ENCODE data around the gene KCND3.

KCND3 gene

GRCh38 chr1:111835514-111835913 is 154.0 kb downstream of the KCND3 start:
- ChIA-PET POLR2A (no interaction called here), CTCF (no interaction called here)

DNA sequence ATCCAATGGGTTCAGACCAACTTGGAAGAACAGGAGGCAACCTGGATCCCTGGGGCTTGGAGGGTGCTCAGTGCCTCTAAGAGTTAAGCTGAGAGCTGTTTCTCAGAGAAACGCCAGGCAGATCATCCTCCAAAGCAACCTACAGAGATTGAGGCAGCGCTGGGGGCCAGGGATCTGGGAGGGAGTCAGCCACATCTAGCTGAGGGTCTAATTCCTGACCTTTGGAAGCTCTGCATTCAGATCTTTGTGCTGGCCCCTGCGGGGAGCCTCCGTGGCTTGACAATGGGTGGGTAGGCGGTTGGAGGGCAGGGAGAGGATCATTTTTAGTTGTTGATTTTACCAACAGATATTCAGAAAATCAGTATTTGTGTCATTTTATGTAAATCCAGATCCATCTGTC is 154.5 kb downstream of the KCND3 start:
- POLR2A ChIA-PET: no interaction called here

More at GRCh38 chr1:111835514-111835913, 154.0 kb downstream of the KCND3 start:
- TF ChIP-seq ZIC2 (tag by site-specific recombination; IDR thresholded peaks at IDR 0.05) (no peak), ZNF292 (tag by site-specific recombination; IDR thresholded peaks at IDR 0.05; ENCODE audit: borderline replicate concordance, low read depth) (no peak), ZNF561 (tag by site-specific recombination; IDR thresholded peaks at IDR 0.05; ENCODE audit: borderline replicate concordance) (no peak), REPIN1 (tag by site-specific recombination; IDR thresholded peaks at IDR 0.05; ENCODE audit: low read depth) (no peak), ZFP3 (tag by site-specific recombination; IDR thresholded peaks at IDR 0.05; ENCODE audit: low read depth) (no peak), MEIS1 (CRISPR knock-in tag; IDR thresholded peaks at IDR 0.05; ENCODE audit: borderline replicate concordance) (no peak), ZNF768 (tag by site-specific recombination; IDR thresholded peaks at IDR 0.05) (no peak), ZSCAN23 (tag by site-specific recombination; IDR thresholded peaks at IDR 0.05) (no peak)
- Histone ChIP-seq H3K4me3 (ENCODE audit: low read depth, low read length) (no peak overlapping the region), H3K27ac (ENCODE audit: extremely low read depth, low read depth, low read length) (no peak overlapping the region), H3K36me3 (ENCODE audit: control insufficient read depth in 2 of 2, insufficient read depth in 1 of 2, low read length in 2 of 2) (no peaks in the 10 kb centered on the region), H3K9me3 (ENCODE audit: control insufficient read depth, insufficient read depth, low read depth, low read length) (no peaks in the 10 kb centered on the region), H3K4me1 (ENCODE audit: control insufficient read depth, insufficient read depth, low read length) (no peaks in the 10 kb centered on the region)

GRCh38 chr1:111833334-111833733 is 156.1 kb downstream of the KCND3 start:
- Histone ChIP-seq H3K27ac (ENCODE audit: extremely low read depth, low read depth, low read length) (no peak overlapping the region), H3K4me3 (ENCODE audit: low read depth, low read length) (no peak overlapping the region), H3K4me1 (ENCODE audit: control insufficient read depth, insufficient read depth, low read length) (no peaks in the 10 kb centered on the region), H3K36me3 (ENCODE audit: control insufficient read depth in 2 of 2, insufficient read depth in 1 of 2, low read length in 2 of 2) (no peaks in the 10 kb centered on the region), H3K9me3 (ENCODE audit: control insufficient read depth, insufficient read depth, low read depth, low read length) (no peaks in the 10 kb centered on the region)
- ChIA-PET CTCF (interaction anchor here (0.7 kb wide), 1 partner anchor 268 kb away, joined by 3 read pairs; no protein-coding TSS in a partner anchor), POLR2A (no interaction called here)
- TF ChIP-seq, protein P1, sequence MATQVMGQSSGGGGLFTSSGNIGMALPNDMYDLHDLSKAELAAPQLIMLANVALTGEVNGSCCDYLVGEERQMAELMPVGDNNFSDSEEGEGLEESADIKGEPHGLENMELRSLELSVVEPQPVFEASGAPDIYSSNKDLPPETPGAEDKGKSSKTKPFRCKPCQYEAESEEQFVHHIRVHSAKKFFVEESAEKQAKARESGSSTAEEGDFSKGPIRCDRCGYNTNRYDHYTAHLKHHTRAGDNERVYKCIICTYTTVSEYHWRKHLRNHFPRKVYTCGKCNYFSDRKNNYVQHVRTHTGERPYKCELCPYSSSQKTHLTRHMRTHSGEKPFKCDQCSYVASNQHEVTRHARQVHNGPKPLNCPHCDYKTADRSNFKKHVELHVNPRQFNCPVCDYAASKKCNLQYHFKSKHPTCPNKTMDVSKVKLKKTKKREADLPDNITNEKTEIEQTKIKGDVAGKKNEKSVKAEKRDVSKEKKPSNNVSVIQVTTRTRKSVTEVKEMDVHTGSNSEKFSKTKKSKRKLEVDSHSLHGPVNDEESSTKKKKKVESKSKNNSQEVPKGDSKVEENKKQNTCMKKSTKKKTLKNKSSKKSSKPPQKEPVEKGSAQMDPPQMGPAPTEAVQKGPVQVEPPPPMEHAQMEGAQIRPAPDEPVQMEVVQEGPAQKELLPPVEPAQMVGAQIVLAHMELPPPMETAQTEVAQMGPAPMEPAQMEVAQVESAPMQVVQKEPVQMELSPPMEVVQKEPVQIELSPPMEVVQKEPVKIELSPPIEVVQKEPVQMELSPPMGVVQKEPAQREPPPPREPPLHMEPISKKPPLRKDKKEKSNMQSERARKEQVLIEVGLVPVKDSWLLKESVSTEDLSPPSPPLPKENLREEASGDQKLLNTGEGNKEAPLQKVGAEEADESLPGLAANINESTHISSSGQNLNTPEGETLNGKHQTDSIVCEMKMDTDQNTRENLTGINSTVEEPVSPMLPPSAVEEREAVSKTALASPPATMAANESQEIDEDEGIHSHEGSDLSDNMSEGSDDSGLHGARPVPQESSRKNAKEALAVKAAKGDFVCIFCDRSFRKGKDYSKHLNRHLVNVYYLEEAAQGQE (tag by site-specific recombination; IDR thresholded peaks at IDR 0.05): peak; percentile 93
- no peak for TF ChIP-seq ZNF19 (tag by site-specific recombination; IDR thresholded peaks at IDR 0.05; ENCODE audit: low read depth)

More for the DNA sequence above, 154.5 kb downstream of the KCND3 start:
- Histone ChIP-seq H3K4me1 (ENCODE audit: control insufficient read depth, insufficient read depth, low read length) (no peaks in the 10 kb centered on the region), H3K36me3 (ENCODE audit: control insufficient read depth in 2 of 2, insufficient read depth in 1 of 2, low read length in 2 of 2) (no peaks in the 10 kb centered on the region), H3K4me3 (ENCODE audit: low read depth, low read length) (no peak overlapping the region), H3K9me3 (ENCODE audit: control insufficient read depth, insufficient read depth, low read depth, low read length) (no peaks in the 10 kb centered on the region), H3K27ac (ENCODE audit: extremely low read depth, low read depth, low read length) (no peak overlapping the region)
- CTCF ChIA-PET: interaction anchor here (0.7 kb wide), 1 partner anchor 1173 kb away, joined by 4 read pairs; no protein-coding TSS in a partner anchor
- TF ChIP-seq ZNF324 (tag by site-specific recombination; IDR thresholded peaks at IDR 0.05): no peak

DNA sequence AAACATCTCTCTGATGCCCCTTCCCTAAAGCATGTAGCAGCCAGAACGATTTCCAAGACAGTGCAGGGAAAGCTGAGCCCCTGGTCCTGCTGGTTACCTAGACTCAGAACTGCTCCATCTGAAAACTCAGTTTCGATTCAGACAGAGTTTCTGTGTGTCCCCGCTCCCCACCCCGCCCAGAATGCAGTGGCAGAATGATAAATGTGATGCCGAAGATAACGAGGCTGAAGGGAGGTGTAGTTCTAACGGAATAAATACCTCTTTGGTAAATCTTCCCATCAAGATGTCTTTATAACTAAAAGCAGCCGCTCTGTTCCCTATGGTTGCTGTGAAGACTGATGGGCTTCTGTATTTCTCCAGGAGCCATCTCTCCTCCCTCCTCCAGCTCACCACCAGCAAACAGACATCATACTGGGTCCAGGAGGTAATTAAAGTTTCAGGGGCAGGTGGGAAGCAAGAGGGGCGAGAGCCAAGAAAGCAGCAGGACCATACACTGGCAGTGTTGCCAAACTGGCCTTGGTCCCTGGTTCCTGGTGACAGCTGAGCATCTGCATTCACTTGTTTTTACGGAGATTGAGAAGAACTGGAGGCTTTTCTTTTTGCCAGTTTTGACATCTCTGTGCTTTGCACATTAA is 156.8 kb downstream of the KCND3 start:
- CTCF ChIA-PET: no interaction called here
- H3K36me3 ChIP-seq (ENCODE audit: control insufficient read depth in 2 of 2, insufficient read depth in 1 of 2, low read length in 2 of 2): no peaks in the 10 kb centered on the region
- TF ChIP-seq WT1 (tag by site-specific recombination; IDR thresholded peaks at IDR 0.05) (no peak), KLF1 (tag by site-specific recombination; IDR thresholded peaks at IDR 0.05) (no peak), SETDB1 (IDR thresholded peaks at IDR 0.05; ENCODE audit: insufficient read length, low read length) (no peak), ZNF266 (tag by site-specific recombination; IDR thresholded peaks at IDR 0.05; ENCODE audit: low read depth) (no peak), ZNF140 (tag by site-specific recombination; IDR thresholded peaks at IDR 0.05) (no peak), ZNF571 (tag by site-specific recombination; IDR thresholded peaks at IDR 0.05) (no peak), ZFP41 (tag by site-specific recombination; IDR thresholded peaks at IDR 0.05; ENCODE audit: borderline replicate concordance) (no peak), ZBTB1 (tag by site-specific recombination; IDR thresholded peaks at IDR 0.05) (no peak), MYNN (tag by site-specific recombination; IDR thresholded peaks at IDR 0.05; ENCODE audit: borderline replicate concordance) (no peak), ZNF19 (tag by site-specific recombination; IDR thresholded peaks at IDR 0.05; ENCODE audit: low read depth) (no peak), ZNF174 (tag by site-specific recombination; IDR thresholded peaks at IDR 0.05) (no peak)
- TF ChIP-seq, protein P2, sequence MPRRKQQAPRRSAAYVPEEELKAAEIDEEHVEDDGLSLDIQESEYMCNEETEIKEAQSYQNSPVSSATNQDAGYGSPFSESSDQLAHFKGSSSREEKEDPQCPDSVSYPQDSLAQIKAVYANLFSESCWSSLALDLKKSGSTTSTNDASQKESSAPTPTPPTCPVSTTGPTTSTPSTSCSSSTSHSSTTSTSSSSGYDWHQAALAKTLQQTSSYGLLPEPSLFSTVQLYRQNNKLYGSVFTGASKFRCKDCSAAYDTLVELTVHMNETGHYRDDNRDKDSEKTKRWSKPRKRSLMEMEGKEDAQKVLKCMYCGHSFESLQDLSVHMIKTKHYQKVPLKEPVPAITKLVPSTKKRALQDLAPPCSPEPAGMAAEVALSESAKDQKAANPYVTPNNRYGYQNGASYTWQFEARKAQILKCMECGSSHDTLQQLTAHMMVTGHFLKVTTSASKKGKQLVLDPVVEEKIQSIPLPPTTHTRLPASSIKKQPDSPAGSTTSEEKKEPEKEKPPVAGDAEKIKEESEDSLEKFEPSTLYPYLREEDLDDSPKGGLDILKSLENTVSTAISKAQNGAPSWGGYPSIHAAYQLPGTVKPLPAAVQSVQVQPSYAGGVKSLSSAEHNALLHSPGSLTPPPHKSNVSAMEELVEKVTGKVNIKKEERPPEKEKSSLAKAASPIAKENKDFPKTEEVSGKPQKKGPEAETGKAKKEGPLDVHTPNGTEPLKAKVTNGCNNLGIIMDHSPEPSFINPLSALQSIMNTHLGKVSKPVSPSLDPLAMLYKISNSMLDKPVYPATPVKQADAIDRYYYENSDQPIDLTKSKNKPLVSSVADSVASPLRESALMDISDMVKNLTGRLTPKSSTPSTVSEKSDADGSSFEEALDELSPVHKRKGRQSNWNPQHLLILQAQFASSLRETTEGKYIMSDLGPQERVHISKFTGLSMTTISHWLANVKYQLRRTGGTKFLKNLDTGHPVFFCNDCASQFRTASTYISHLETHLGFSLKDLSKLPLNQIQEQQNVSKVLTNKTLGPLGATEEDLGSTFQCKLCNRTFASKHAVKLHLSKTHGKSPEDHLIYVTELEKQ (tag by site-specific recombination; IDR thresholded peaks at IDR 0.05; ENCODE audit: borderline replicate concordance): no peak

More for the DNA sequence above, 156.8 kb downstream of the KCND3 start:
- Histone ChIP-seq H3K9me3 (ENCODE audit: control insufficient read depth, insufficient read depth, low read depth, low read length) (no peaks in the 10 kb centered on the region), H3K4me1 (ENCODE audit: control insufficient read depth, insufficient read depth, low read length) (no peaks in the 10 kb centered on the region), H3K27ac (ENCODE audit: extremely low read depth, low read depth, low read length) (no peak overlapping the region), H3K4me3 (ENCODE audit: low read depth, low read length) (no peak overlapping the region)
- POLR2A ChIA-PET: no interaction called here
